GM18511 (cell line): ENCODE measurements around the gene TRAF2.
"Not testable (repeated sequence)": the region's sequence is repeated elsewhere in the genome, so short reads cannot be mapped to it uniquely, and the experiment has no call there.

ENCODE experiments used
- ATAC-seq: cut with Tn5 transposase; IDR thresholded peaks from one replicate; pipeline ENCODE4 v1.9.1; 2021; ENCODE audit warnings: mild to moderate bottlenecking, moderate library complexity; ENCODE audit not compliant: unreplicated experiment

The TRAF2 gene

DNA sequence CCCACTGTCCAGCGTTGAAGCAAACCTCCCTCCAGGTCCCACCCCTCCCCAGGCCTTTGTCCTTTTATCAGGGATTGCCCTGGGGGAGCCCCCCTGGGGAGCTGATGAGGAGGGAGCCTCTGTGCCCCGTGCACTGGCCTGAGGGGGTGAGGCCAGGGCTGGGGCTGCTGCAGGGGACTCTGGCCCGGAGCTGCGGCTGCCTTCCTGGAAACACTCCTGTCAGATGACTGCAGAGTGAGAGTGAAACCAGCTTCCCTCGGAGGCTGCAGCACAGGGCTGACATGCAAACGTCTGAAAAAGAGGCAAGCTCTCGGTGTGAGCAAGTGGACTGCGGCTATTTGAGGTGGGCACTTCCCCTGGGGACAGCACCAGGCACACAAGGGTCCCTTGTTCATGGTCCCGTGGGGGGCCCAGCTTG, 4.6 kb upstream of the TRAF2 start:
- ATAC-seq, result peak; percentile 46

GRCh38 chr9:136882109-136882946, 4.0 kb upstream of the TRAF2 start:
- peak; percentile 37 for ATAC-seq

DNA sequence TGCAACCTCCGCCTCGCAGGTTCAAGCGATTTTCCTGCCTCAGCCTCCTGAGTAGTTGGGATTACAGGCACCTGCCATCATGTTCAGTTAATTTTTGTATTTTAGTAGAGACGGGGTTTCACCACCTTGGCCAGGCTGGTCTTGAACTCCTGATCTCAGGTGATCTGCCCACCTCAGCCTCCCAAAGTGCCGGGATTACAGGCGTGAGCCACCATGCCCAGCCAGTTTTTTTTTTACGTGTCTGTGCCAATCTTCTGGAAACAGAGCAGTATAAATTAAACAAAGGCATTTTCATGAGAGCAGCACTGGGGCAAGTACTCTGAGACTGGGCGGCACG, 3.4 kb upstream of the TRAF2 start:
- not testable (repeated sequence) for ATAC-seq

DNA sequence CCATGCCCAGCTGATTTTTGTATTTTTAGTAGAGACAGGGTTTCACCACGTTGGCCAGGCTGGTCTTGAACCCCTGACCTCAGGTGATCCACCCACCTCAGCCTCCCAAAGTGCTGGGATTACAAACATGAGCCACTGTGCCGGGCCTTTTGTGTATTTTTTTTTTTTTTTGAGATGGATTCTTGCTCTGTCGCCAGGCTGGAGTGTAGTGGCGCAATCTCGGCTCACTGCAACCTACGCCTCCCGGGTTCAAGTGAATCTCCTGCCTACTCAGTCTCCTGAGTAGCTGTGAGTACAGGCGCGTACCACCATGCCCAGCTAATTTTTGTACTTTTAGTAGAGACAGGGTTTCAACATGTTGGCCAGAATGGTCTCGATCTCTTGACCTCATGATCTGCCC, 2.6 kb upstream of the TRAF2 start:
- not testable (repeated sequence) for ATAC-seq

GRCh38 chr9:136886610-136887597, 588 bp downstream of the TRAF2 start:
- ATAC-seq, result peak; percentile 37

GRCh38 chr9:136888454-136888853, 2.1 kb downstream of the TRAF2 start:
- no peak for ATAC-seq

DNA sequence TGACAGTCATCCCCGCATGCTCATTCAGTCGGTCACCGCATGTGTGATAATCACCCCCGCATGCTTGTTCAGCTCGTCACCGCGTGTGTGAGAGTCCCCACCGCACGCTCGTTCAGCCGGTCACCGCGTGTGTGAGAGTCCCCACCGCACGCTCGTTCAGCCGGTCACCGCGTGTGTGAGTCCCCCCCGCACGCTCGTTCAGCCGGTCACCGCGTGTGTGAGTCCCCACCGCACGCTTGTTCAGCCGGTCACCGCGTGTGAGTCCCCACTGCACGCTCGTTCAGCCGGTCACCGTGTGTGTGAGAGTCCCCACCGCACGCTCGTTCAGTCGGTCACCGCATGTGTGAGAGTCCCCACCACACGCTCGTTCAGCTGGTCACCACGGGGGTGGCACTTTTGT, 3.5 kb downstream of the TRAF2 start:
- ATAC-seq, result no peak

DNA sequence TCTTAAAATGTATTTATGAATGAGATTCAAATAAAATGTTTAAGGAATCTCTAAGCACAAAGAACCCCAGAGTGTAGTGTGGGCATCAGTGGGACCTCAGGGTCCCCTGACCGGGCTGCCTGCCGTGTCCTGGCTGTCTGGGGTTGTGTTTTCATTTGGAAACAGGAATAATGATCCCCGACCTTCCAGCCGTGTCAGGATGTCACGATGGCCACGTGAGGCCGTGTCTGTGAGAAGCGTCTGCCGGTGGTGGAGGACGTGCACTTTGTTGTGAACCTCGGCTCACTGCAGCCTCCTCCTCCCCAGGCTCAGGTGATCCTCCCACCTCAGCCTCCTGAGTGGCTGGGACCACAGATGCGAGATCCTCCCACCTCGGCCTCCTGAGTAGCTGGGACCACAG, 4.3 kb downstream of the TRAF2 start:
- ATAC-seq, result no peak

DNA sequence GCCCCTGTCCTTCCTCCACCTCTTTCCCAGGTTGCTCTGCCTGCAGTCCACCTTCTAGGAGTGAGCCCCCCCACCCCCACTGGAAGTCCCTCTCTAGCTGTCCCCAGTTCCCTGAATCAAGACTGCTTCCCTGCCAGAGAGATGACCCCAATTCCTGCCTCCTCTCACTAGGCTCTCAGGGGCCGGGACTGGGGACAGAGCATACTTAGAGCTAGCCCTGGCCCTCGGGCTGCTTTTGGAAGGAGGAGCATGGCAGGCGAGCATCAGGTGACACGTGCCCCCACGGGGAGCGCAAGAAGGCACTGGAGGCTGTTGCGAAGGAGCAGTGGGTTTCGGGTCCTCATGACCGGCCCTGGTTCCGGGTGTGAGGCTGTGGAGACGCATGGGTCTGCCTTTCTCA, 9.7 kb downstream of the TRAF2 start:
- no peak for ATAC-seq

- no peak for ATAC-seq
Observed at GRCh38 chr9:136898483-136899100, 12.3 kb downstream of the TRAF2 start.

DNA sequence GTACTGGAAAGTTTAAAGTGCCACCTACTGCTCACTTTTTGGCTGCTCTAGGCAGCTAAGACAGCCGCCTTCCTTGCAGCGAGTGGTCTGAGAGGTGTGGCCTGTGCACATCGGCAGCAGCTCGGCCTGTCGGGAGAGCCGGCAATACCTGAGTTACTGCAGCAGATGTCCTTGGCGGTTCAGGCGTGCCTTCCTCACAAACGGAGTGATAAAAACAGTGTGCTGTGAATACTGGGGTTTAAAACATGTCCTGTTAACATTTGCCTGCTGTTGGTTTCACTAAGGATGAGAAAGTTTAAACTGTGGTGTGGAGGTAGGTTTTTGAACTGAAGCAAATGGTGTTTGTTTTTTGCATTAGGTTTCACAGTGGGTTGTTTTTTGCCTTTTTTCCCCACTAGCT, 12.9 kb downstream of the TRAF2 start:
- ATAC-seq, result no peak

DNA sequence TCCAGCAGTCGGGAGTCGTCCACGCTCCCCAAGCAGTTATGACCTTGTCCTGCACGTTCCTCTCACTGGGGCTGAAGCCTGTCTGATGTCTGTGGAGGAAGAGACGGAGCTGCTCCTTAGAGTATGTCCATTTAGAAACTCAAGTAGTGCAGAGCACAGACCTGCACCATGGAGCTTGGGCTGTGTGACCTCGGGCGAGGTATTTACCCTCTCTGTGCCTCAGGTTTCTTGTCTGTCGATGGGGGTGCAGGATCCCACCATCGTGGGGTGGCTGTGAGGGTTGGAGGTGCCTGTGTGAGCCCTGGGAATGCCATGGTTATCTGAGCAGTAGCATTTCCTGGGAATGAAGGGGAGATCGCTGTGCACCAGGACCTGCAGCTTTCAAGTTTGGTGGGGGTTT, 14.2 kb downstream of the TRAF2 start:
- no peak for ATAC-seq

DNA sequence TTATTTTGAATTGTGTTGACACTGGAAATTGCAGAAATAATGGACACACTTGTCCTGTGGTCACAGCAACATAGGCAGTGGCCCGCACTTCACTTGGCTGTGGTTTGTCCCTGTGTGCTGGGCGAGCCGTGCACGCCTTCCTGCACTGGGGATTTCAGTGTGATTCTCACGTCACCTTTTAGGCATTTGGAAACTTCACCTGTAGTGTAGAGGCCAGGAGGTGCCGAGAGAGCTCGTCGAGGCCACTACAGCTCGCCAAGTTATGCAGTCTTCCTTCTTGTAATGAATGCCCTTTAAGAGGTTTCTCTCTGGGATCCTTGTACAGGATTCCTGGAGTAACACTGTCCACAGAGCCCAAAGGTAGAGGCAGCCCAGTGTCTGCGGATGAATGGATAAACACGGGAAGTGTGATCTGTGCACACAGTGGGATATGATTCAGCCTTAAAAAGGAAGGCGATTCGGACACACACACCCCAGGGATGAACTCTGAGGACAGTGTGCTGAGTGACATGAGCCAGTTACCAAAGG, 14.7 kb downstream of the TRAF2 start:
- peak; percentile 4 for ATAC-seq

DNA sequence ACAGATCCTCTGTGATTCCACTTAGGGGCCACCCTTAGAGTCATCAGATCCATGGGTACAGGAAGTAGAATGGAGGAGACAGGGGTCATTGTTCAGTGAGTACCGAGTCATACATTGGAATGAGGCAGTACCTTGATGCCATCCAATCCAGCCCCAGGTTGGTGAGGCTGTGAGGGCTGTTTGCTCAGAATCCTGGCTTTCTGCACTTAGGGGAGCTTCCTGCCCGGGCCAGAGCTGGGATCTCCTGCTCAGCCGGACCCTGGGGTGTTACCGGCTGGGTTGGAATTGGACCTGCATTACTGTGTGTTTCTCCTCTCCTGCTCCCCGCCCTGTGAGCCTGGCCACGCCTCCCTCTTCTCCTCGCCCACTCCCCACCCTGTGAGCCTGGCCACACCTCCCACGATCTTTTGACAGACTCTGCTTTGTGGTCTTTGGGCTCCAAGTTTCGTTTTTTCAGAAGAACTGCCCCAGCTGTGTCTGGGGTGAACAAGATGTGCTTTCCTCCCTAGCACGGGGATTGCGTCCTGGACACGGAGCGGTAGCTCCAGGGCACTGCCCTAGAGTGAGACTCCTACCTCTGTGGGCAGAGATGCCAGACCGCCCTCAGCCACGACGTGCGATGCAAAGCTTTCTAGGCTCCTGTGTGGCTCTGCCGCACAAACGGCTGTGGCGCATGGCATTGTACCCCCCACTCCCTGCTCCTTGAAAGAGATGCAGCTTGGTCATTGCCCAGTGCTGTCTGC, 15.4 kb downstream of the TRAF2 start:
- ATAC-seq, result peak; percentile 70

GRCh38 chr9:136902259-136902821, 16.0 kb downstream of the TRAF2 start:
- peak; percentile 66 for ATAC-seq

DNA sequence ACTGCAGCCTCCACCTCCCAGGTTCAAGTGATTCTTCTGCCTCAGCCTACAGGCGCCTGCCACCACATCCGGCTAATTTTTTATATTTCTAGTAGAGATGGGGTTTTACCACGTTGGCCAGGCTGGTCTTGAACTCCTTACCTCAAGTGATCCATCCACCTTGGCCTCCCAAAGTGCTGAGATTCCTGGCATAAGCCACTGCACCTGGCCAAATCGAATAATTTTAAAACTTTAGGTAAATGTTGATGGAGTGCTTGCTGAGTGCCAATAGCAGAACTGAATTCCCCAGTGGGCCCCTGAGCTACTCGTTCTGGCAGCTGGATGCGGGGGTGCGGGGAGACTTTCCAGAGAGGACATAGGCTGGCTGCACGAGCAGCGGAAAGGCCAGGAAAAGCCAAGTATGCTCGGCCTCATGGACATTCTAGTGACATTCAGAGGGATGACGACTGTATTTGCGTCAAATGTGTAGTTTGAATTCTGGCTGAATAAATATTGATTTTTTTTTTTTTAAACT, 16.8 kb downstream of the TRAF2 start:
- no peak for ATAC-seq

DNA sequence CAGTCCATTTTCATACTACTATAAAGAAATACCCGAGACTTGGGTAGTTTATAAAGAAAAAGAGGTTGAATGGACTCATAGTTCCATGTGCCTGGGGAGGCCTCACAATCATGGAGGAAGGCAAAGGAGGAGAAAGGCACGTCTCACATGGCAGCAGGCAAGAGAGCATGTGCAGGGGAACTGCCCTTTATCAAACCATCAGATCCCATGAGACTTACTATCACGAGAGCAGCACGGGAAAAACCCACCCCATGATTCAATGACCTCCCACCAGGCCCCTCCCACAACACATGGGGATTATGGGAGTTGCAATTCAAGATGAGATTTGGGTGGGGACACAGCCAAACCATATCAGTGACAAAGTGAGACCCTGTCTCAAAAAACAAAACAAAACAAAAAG, 19.9 kb downstream of the TRAF2 start:
- ATAC-seq, result no peak

- no peak for ATAC-seq
Observed at GRCh38 chr9:136907011-136907914, 20.9 kb downstream of the TRAF2 start.
